Caco-2 (cell line): Measurements from ENCODE around the gene STX1A. TPM values are rescaled to one million over a fixed set of nuclear protein-coding genes. Genes with fewer than 3 reads are reported as not detected.
"Not testable (repeated sequence)": the region's sequence is repeated elsewhere in the genome, so short reads cannot be mapped to it uniquely, and the experiment has no call there.

Experiments used
- BruUV-seq: library from RNA; stranded (reverse); fragments of 400-500 nt; replicated peaks from 2 replicates; lab custom pipeline; 2021; lab: Mats Ljungman, UMichigan
- CTCF ChIA-PET: fragments of 300-600 bp; sonication (Branson Sonifier 250); formaldehyde crosslinking; loops from one replicate; lab custom pipeline; 2022; ENCODE audit warnings: antibody characterized with exemption; lab: Charles Lee
- POLR2A ChIA-PET: fragments of 300-600 bp; sonication (Branson Sonifier 250); formaldehyde crosslinking; loops from one replicate; lab custom pipeline; 2022; ENCODE audit warnings: antibody characterized with exemption; lab: Charles Lee
- DNase-seq, 2 experiments: peaks; one replicate each; pipeline versions ENCODE4 v3.0.0 to v3.0.0-alpha.2; 2020 to 2022
- H3K27me3 ChIP-seq: replicated peaks from 2 replicates; pipeline ENCODE4 v1.6.0; 2011; ENCODE audit warnings: low read length; ENCODE audit not compliant: control insufficient read depth, insufficient read depth
- H3K36me3 ChIP-seq: 2 replicates; pipeline ENCODE4 v1.5.1; 2011; ENCODE audit warnings: low read length; ENCODE audit not compliant: control insufficient read depth, insufficient read depth
- H3K4me1 ChIP-seq: fragments of 250-450 bp; sonication (Bioruptor Pico); 2 replicates; pipeline ENCODE4 v1.5.1; 2020; ENCODE audit warnings: mild to moderate bottlenecking
- H3K4me3 ChIP-seq: 2 replicates; pipeline ENCODE4 v1.5.1; 2011; ENCODE audit warnings: low read depth, mild to moderate bottlenecking, control low read depth, low read length
- H3K9me3 ChIP-seq: fragments of 250-450 bp; sonication (Bioruptor Pico); 2 replicates; pipeline ENCODE4 v1.5.1; 2020; ENCODE audit warnings: mild to moderate bottlenecking, moderate library complexity
- H3K27ac Mint-ChIP-seq: one replicate; pipeline ENCODE4 v1.8.0; 2022; ENCODE audit warnings: mixed read lengths; ENCODE audit not compliant: unreplicated experiment
- H3K27me3 Mint-ChIP-seq: one replicate; pipeline ENCODE4 v1.8.0; 2022; ENCODE audit warnings: mixed read lengths; ENCODE audit not compliant: insufficient read depth, unreplicated experiment
- H3K36me3 Mint-ChIP-seq: one replicate; pipeline ENCODE4 v1.8.0; 2022; ENCODE audit warnings: mild to moderate bottlenecking, mixed read lengths; ENCODE audit not compliant: insufficient read depth, unreplicated experiment
- H3K4me1 Mint-ChIP-seq: one replicate; pipeline ENCODE4 v1.8.0; 2022; ENCODE audit warnings: low read depth, mixed read lengths; ENCODE audit not compliant: unreplicated experiment
- H3K4me3 Mint-ChIP-seq: one replicate; pipeline ENCODE4 v1.8.0; 2022; ENCODE audit warnings: mild to moderate bottlenecking, moderate library complexity, mixed read lengths; ENCODE audit not compliant: unreplicated experiment
- H3K9me3 Mint-ChIP-seq: one replicate; pipeline ENCODE4 v1.8.0; 2022; ENCODE audit warnings: mixed read lengths; ENCODE audit not compliant: unreplicated experiment
- intact Hi-C: fragments of 100-400 bp; cut with micrococcal nuclease; formaldehyde crosslinking; loops from one replicate; pipeline ENCODE4 v1.10.0; 2022; ENCODE audit not compliant: unreplicated experiment
- total RNA-seq: library from RNA; stranded (reverse); gene quantifications from 2 replicates; pipeline ENCODE4 v1.2.3, GENCODE V29; 2022
- TF ChIP-seq, protein P1 (sequence below), 2 experiments: fragments of 200-600 bp in 1 of 2; IDR thresholded peaks; 1 replicate in 1 of 2; 2 replicates in 1 of 2; pipeline versions ENCODE4 v1.5.1 to v1.8.0; 2011 to 2022; ENCODE audit warnings: antibody characterized with exemption in 1 of 2, control low read depth in 1 of 2, inconsistent platforms in 1 of 2, low read depth in 1 of 2, low read length in 1 of 2, mild to moderate bottlenecking in 1 of 2, moderate library complexity in 1 of 2; ENCODE audit not compliant: insufficient read depth in 1 of 2, severe bottlenecking in 1 of 2, unreplicated experiment in 1 of 2

The STX1A gene
- total RNA-seq, 1 experiment from 2014 or later, result 28.6 TPM

GRCh38 chr7:73723813-73724212 lies 4.3 kb upstream of the STX1A start:
- no peaks in the 10 kb centered on the region for H3K9me3 Mint-ChIP-seq
- intact Hi-C loops, result loop anchor here (2.0 kb wide), 2 partner anchors 55 to 77 kb away; no protein-coding TSS in a partner anchor
- POLR2A ChIA-PET, result no interaction called here
- H3K36me3 Mint-ChIP-seq, result peaks cover 7% of the 10 kb centered on the region
- TF ChIP-seq, protein P1, sequence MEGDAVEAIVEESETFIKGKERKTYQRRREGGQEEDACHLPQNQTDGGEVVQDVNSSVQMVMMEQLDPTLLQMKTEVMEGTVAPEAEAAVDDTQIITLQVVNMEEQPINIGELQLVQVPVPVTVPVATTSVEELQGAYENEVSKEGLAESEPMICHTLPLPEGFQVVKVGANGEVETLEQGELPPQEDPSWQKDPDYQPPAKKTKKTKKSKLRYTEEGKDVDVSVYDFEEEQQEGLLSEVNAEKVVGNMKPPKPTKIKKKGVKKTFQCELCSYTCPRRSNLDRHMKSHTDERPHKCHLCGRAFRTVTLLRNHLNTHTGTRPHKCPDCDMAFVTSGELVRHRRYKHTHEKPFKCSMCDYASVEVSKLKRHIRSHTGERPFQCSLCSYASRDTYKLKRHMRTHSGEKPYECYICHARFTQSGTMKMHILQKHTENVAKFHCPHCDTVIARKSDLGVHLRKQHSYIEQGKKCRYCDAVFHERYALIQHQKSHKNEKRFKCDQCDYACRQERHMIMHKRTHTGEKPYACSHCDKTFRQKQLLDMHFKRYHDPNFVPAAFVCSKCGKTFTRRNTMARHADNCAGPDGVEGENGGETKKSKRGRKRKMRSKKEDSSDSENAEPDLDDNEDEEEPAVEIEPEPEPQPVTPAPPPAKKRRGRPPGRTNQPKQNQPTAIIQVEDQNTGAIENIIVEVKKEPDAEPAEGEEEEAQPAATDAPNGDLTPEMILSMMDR (IDR thresholded peaks at IDR 0.05; ENCODE audit: insufficient read depth in 1 of 2, low read depth in 1 of 2, low read length in 1 of 2, severe bottlenecking in 1 of 2, unreplicated experiment in 1 of 2), result no peak
- no peaks in the 10 kb centered on the region for H3K36me3 ChIP-seq
- no peaks in the 10 kb centered on the region for H3K27me3 Mint-ChIP-seq
- H3K4me1 Mint-ChIP-seq, result peaks cover 7% of the 10 kb centered on the region
- H3K9me3 ChIP-seq, result no peaks in the 10 kb centered on the region
- CTCF ChIA-PET, result no interaction called here
- no peaks in the 10 kb centered on the region for H3K27me3 ChIP-seq
- no TSS peak for BruUV-seq
- no peak overlapping the region for H3K27ac Mint-ChIP-seq
- peaks cover under 1% of the 10 kb centered on the region for H3K4me1 ChIP-seq
- H3K4me3 Mint-ChIP-seq, result no peak overlapping the region
- no peak overlapping the region for H3K4me3 ChIP-seq
- DNase-seq, result no peak

- no peak for DNase-seq
- H3K27ac Mint-ChIP-seq, result no peak overlapping the region
- no peaks in the 10 kb centered on the region for H3K27me3 Mint-ChIP-seq
- H3K4me3 ChIP-seq, result no peak overlapping the region
- peaks cover 7% of the 10 kb centered on the region for H3K4me1 Mint-ChIP-seq
- no peaks in the 10 kb centered on the region for H3K27me3 ChIP-seq
- no peaks in the 10 kb centered on the region for H3K9me3 ChIP-seq
- peaks cover 11% of the 10 kb centered on the region for H3K4me1 ChIP-seq
- ChIA-PET POLR2A (no interaction called here), CTCF (no interaction called here)
- H3K36me3 Mint-ChIP-seq, result peaks cover 7% of the 10 kb centered on the region
- BruUV-seq, result no TSS peak
- intact Hi-C loops, result no loop called here
- TF ChIP-seq, protein P1 (IDR thresholded peaks at IDR 0.05; ENCODE audit: insufficient read depth in 1 of 2, low read depth in 1 of 2, low read length in 1 of 2, severe bottlenecking in 1 of 2, unreplicated experiment in 1 of 2), result no peak
- H3K36me3 ChIP-seq, result no peaks in the 10 kb centered on the region
- no peak overlapping the region for H3K4me3 Mint-ChIP-seq
- H3K9me3 Mint-ChIP-seq, result no peaks in the 10 kb centered on the region
Observed at GRCh38 chr7:73722785-73723184, 3.3 kb upstream of the STX1A start.

- BruUV-seq, H3K4me3 ChIP-seq, H3K4me3 Mint-ChIP-seq, H3K36me3 ChIP-seq, POLR2A ChIA-PET, H3K27me3 ChIP-seq, H3K9me3 ChIP-seq, intact Hi-C loops, H3K9me3 Mint-ChIP-seq, H3K27me3 Mint-ChIP-seq, H3K4me1 Mint-ChIP-seq, H3K36me3 Mint-ChIP-seq, DNase-seq, H3K27ac Mint-ChIP-seq, CTCF ChIA-PET: not testable (repeated sequence)
- H3K4me1 ChIP-seq, result peaks cover 17% of the 10 kb centered on the region
Observed at GRCh38 chr7:73722182-73722581, 2.7 kb upstream of the STX1A start.

GRCh38 chr7:73721377-73721817 lies 1.9 kb upstream of the STX1A start:
- Mint-ChIP-seq H3K27ac (no peak overlapping the region), H3K4me3 (peak overlapping the region; percentile 64), H3K4me1 (peaks cover 12% of the 10 kb centered on the region), H3K27me3 (no peaks in the 10 kb centered on the region), H3K9me3 (no peaks in the 10 kb centered on the region), H3K36me3 (peaks cover 11% of the 10 kb centered on the region)
- intact Hi-C loops, result no loop called here
- Histone ChIP-seq H3K27me3 (no peaks in the 10 kb centered on the region), H3K4me3 (no peak overlapping the region), H3K9me3 (no peaks in the 10 kb centered on the region), H3K4me1 (peaks cover 22% of the 10 kb centered on the region), H3K36me3 (no peaks in the 10 kb centered on the region; the same call in 1 of the 2 replicates)
- DNase-seq, result no peak
- TF ChIP-seq, protein P1 (IDR thresholded peaks at IDR 0.05; ENCODE audit: insufficient read depth in 1 of 2, low read depth in 1 of 2, low read length in 1 of 2, severe bottlenecking in 1 of 2, unreplicated experiment in 1 of 2), result no peak
- no TSS peak for BruUV-seq
- CTCF ChIA-PET, result no interaction called here
- POLR2A ChIA-PET, result no interaction called here

- H3K4me1 Mint-ChIP-seq, result peaks cover 16% of the 10 kb centered on the region
- H3K4me1 ChIP-seq, result peaks cover 30% of the 10 kb centered on the region
- H3K4me3 ChIP-seq, H3K36me3 ChIP-seq, intact Hi-C loops, DNase-seq, BruUV-seq, H3K9me3 Mint-ChIP-seq, H3K9me3 ChIP-seq, H3K27me3 Mint-ChIP-seq, H3K27me3 ChIP-seq: not testable (repeated sequence)
- POLR2A ChIA-PET, result interaction anchor here (0.6 to 1.1 kb wide), 3 partner anchors 14 to 167 kb away, joined by 4 read pairs; partner anchors contain the start of gene MLXIPL
- CTCF ChIA-PET, result interaction anchor here (1.2 to 1.6 kb wide), 3 partner anchors 8 to 113 kb away, joined by 3 to 7 read pairs (median 5); partner anchors contain the start of gene ABHD11
- peak overlapping the region; percentile 73 for H3K4me3 Mint-ChIP-seq
- H3K36me3 Mint-ChIP-seq, result peaks cover 17% of the 10 kb centered on the region
- peak overlapping the region; percentile 75 for H3K27ac Mint-ChIP-seq
Observed at GRCh38 chr7:73720443-73720842, 974 bp upstream of the STX1A start.
